H1 (cell line): ENCODE measurements around the gene NXPH2. TPM values are rescaled to one million over a fixed set of nuclear protein-coding genes. Genes with fewer than 3 reads are reported as not detected.

ENCODE experiments used
- CTCF ChIA-PET: fragments of 300-600 bp; sonication (Branson Sonifier 250); formaldehyde crosslinking; loops from one replicate; lab custom pipeline; 2021; ENCODE audit not compliant: partially characterized antibody; lab: Charles Lee
- POLR2A ChIA-PET: fragments of 300-600 bp; sonication (Branson Sonifier 250); formaldehyde crosslinking; loops from one replicate; lab custom pipeline; 2021; ENCODE audit warnings: inconsistent platforms; ENCODE audit not compliant: partially characterized antibody; lab: Charles Lee
- DNase-seq, 2 experiments: peaks; one replicate each; pipeline versions ENCODE4 v3.0.0 to v3.0.0-alpha.2; 2010 to 2022; ENCODE audit warnings: low spot score in 2 of 2, low read depth in 1 of 2, mixed read lengths in 1 of 2
- FAIRE-seq: peaks from 2 replicates; lab custom pipeline; 2011; peaks lifted over from hg19 to GRCh38; lab: Jason Lieb, UNC
- H2AFZ ChIP-seq: 2 replicates; pipeline ENCODE4 v1.8.1; 2012; ENCODE audit warnings: low read length, inconsistent platforms
- H2AK5ac ChIP-seq: 2 replicates; pipeline ENCODE4 v1.6.1; 2013; ENCODE audit warnings: low read depth, low read length
- H2BK120ac ChIP-seq: replicated peaks from 2 replicates; pipeline ENCODE3; 2013; ENCODE audit warnings: low read depth, low read length, inconsistent platforms
- H2BK12ac ChIP-seq: 2 replicates; pipeline ENCODE4 v1.6.1; 2013; ENCODE audit warnings: low read depth, low read length
- H2BK15ac ChIP-seq: 2 replicates; pipeline ENCODE4 v1.6.1; 2013; ENCODE audit warnings: low read length
- H2BK20ac ChIP-seq: 2 replicates; pipeline ENCODE4 v1.6.1; 2013; ENCODE audit warnings: low read length
- H2BK5ac ChIP-seq: 2 replicates; pipeline ENCODE4 v1.6.1; 2013; ENCODE audit warnings: low read depth, low read length
- H3K14ac ChIP-seq: 2 replicates; pipeline ENCODE4 v1.6.1; 2013; ENCODE audit warnings: inconsistent platforms; ENCODE audit not compliant: insufficient read length
- H3K18ac ChIP-seq: 2 replicates; pipeline ENCODE4 v1.6.1; 2013; ENCODE audit warnings: low read length; ENCODE audit errors: extremely low read depth
- H3K23ac ChIP-seq: 2 replicates; pipeline ENCODE4 v1.6.1; 2013; ENCODE audit warnings: inconsistent platforms; ENCODE audit not compliant: insufficient read length
- H3K23me2 ChIP-seq: 2 replicates; pipeline ENCODE4 v1.6.1; 2013; ENCODE audit warnings: low read depth, low read length
- H3K27ac ChIP-seq: 2 replicates; pipeline ENCODE4 v1.6.1; 2011; ENCODE audit warnings: low read depth, low read length, inconsistent platforms
- H3K27me3 ChIP-seq, 4 experiments: replicated peaks in 1 of 4; 1 replicate in 1 of 4; 2 replicates in 3 of 4; pipeline versions ENCODE4 v1.6.1 to v1.8.1; 2011 to 2013; ENCODE audit warnings: low read length in 3 of 4, mild to moderate bottlenecking in 3 of 4, inconsistent platforms in 2 of 4, mixed read lengths in 2 of 4, moderate library complexity in 1 of 4; ENCODE audit not compliant: control insufficient read depth in 3 of 4, insufficient read depth in 3 of 4; ENCODE audit errors: extremely low read depth in 1 of 4
- H3K36me3 ChIP-seq, 4 experiments: 2 replicates each; pipeline versions ENCODE4 v1.6.1 to v1.8.1; 2011 to 2013; ENCODE audit warnings: mild to moderate bottlenecking in 4 of 4, low read length in 3 of 4, moderate library complexity in 2 of 4, control low read depth in 1 of 4, inconsistent platforms in 1 of 4; ENCODE audit not compliant: insufficient read depth in 4 of 4, control insufficient read depth in 2 of 4
- H3K4ac ChIP-seq: replicated peaks from 2 replicates; pipeline ENCODE3; 2013; ENCODE audit warnings: low read length, low read depth, mixed read lengths, inconsistent platforms; ENCODE audit not compliant: insufficient read length
- H3K4me1 ChIP-seq, 4 experiments: replicated peaks in 1 of 4; 1 replicate in 1 of 4; 2 replicates in 3 of 4; pipeline versions ENCODE4 v1.6.1 to v1.8.1; 2011 to 2013; ENCODE audit warnings: low read length in 3 of 4, inconsistent platforms in 2 of 4, mixed read lengths in 1 of 4; ENCODE audit not compliant: insufficient read depth in 4 of 4, control insufficient read depth in 3 of 4
- H3K4me2 ChIP-seq, 2 experiments: 2 replicates each; pipeline versions ENCODE4 v1.6.1 to v1.8.1; 2011 to 2013; ENCODE audit warnings: low read depth in 2 of 2, low read length in 2 of 2, control low read depth in 1 of 2, inconsistent platforms in 1 of 2, mild to moderate bottlenecking in 1 of 2; ENCODE audit not compliant: insufficient read depth in 1 of 2
- H3K4me3 ChIP-seq, 4 experiments: fragments of 200-600, 300-600 bp in 1 of 4; sonication (generic), shearing (Covaris generic), sonication (Bioruptor Twin) in 1 of 4; 2 replicates each; pipeline versions ENCODE4 v1.5.1 to v1.8.1; 2011 to 2016; ENCODE audit warnings: low read length in 4 of 4, low read depth in 3 of 4, control low read depth in 2 of 4, inconsistent platforms in 2 of 4, mild to moderate bottlenecking in 2 of 4, mixed read lengths in 1 of 4, moderate library complexity in 1 of 4; ENCODE audit not compliant: insufficient read depth in 2 of 4; ENCODE audit errors: extremely low read depth in 1 of 4
- H3K56ac ChIP-seq: replicated peaks from 2 replicates; pipeline ENCODE3; 2013; ENCODE audit warnings: low read depth, mild to moderate bottlenecking, mixed read lengths, low read length, inconsistent platforms; ENCODE audit not compliant: insufficient read length
- H3K79me1 ChIP-seq: 2 replicates; pipeline ENCODE4 v1.6.1; 2013; ENCODE audit warnings: low read depth, low read length, control low read depth
- H3K79me2 ChIP-seq, 2 experiments: 2 replicates each; pipeline versions ENCODE4 v1.6.1 to v1.8.1; 2012 to 2013; ENCODE audit warnings: low read length in 2 of 2, mild to moderate bottlenecking in 2 of 2, inconsistent platforms in 1 of 2; ENCODE audit not compliant: insufficient read depth in 2 of 2, control insufficient read depth in 1 of 2
- H3K9ac ChIP-seq, 4 experiments: replicated peaks in 1 of 4; 1 replicate in 1 of 4; 2 replicates in 3 of 4; pipeline versions ENCODE4 v1.6.1 to v1.8.1; 2011 to 2013; ENCODE audit warnings: low read depth in 3 of 4, low read length in 3 of 4, control low read depth in 2 of 4, mild to moderate bottlenecking in 2 of 4, moderate library complexity in 2 of 4, inconsistent platforms in 1 of 4; ENCODE audit errors: extremely low read depth in 1 of 4
- H3K9me3 ChIP-seq, 2 experiments: 2 replicates each; pipeline versions ENCODE4 v1.6.1 to v1.8.1; 2012 to 2013; ENCODE audit warnings: mild to moderate bottlenecking in 2 of 2, moderate library complexity in 2 of 2, control low read depth in 1 of 2, inconsistent platforms in 1 of 2, low read depth in 1 of 2, low read length in 1 of 2, mixed read lengths in 1 of 2; ENCODE audit not compliant: insufficient read depth in 2 of 2
- H4K20me1 ChIP-seq, 2 experiments: replicated peaks in 1 of 2; 2 replicates each; pipeline versions ENCODE3 to v1.8.1; 2011 to 2013; ENCODE audit warnings: inconsistent platforms in 2 of 2, low read length in 2 of 2, mild to moderate bottlenecking in 1 of 2; ENCODE audit not compliant: insufficient read depth in 2 of 2, control insufficient read depth in 1 of 2
- H4K5ac ChIP-seq: 2 replicates; pipeline ENCODE4 v1.6.1; 2013; ENCODE audit warnings: low read length, low read depth, mixed read lengths, inconsistent platforms; ENCODE audit not compliant: insufficient read length
- H4K8ac ChIP-seq: 2 replicates; pipeline ENCODE4 v1.8.0; 2013; ENCODE audit warnings: mild to moderate bottlenecking, moderate library complexity, low read length, inconsistent platforms; ENCODE audit not compliant: insufficient read depth; ENCODE audit errors: extremely low read depth
- H4K91ac ChIP-seq: replicated peaks from 2 replicates; pipeline ENCODE3; 2013; ENCODE audit warnings: low read length, mixed read lengths, inconsistent platforms; ENCODE audit not compliant: insufficient read length
- CBX5 ChIP-seq: fragments of 300-800, 300-1000 bp; sonication (generic); IDR thresholded peaks from 2 replicates; pipeline ENCODE4 v1.7.1; 2016; ENCODE audit warnings: antibody characterized with exemption, low read length, low read depth
- CBX8 ChIP-seq: fragments of 300-800, 300-1000 bp; sonication (generic); IDR thresholded peaks from 2 replicates; pipeline ENCODE4 v1.7.1; 2016; ENCODE audit warnings: low read depth, low read length, borderline replicate concordance
- EGR1 ChIP-seq: IDR thresholded peaks from 2 replicates; pipeline ENCODE4 v1.6.1; 2011; ENCODE audit warnings: low read depth, low read length, borderline replicate concordance
- EP300 ChIP-seq, 2 experiments: IDR thresholded peaks; 1 replicate in 1 of 2; 2 replicates in 1 of 2; pipeline ENCODE4 v1.6.1; 2011 to 2012; ENCODE audit warnings: low read depth in 2 of 2, low read length in 2 of 2, mild to moderate bottlenecking in 2 of 2, borderline replicate concordance in 1 of 2, inconsistent platforms in 1 of 2, moderate library complexity in 1 of 2
- EZH2 ChIP-seq: fragments of 200-600 bp; sonication (generic); IDR thresholded peaks from 2 replicates; pipeline ENCODE4 v1.7.1; 2012; ENCODE audit warnings: low read depth, mild to moderate bottlenecking, moderate library complexity, low read length, inconsistent platforms; ENCODE audit not compliant: severe bottlenecking
- HDAC6 ChIP-seq: IDR thresholded peaks from one replicate; pipeline ENCODE4 v1.7.1; 2012; ENCODE audit warnings: low read depth, mild to moderate bottlenecking, inconsistent platforms, low read length, moderate library complexity
- KDM5A ChIP-seq: fragments of 200-600 bp; IDR thresholded peaks from 2 replicates; pipeline ENCODE4 v1.7.1; 2012; ENCODE audit warnings: mild to moderate bottlenecking, low read length, inconsistent platforms, mixed read lengths
- PHF8 ChIP-seq: fragments of 200-600 bp; sonication (generic); conservative IDR thresholded peaks from 2 replicates; pipeline ENCODE4 v1.7.1; 2012; ENCODE audit warnings: low read depth, mild to moderate bottlenecking, inconsistent platforms, low read length, moderate library complexity
- POLR2A ChIP-seq, 2 experiments: IDR thresholded peaks; 1 replicate in 1 of 2; 2 replicates in 1 of 2; pipeline ENCODE4 v1.6.1; 2011; ENCODE audit warnings: low read depth in 2 of 2, low read length in 2 of 2, mild to moderate bottlenecking in 2 of 2; ENCODE audit errors: control extremely low read depth in 1 of 2
- POLR2AphosphoS5 ChIP-seq: IDR thresholded peaks from 2 replicates; pipeline ENCODE4 v1.6.1; 2011; ENCODE audit warnings: low read depth, low read length
- RNF2 ChIP-seq: fragments of 200-900, 300-1000 bp; sonication (generic); IDR thresholded peaks from 2 replicates; pipeline ENCODE4 v1.7.1; 2016; ENCODE audit warnings: borderline replicate concordance, low read depth, mild to moderate bottlenecking, antibody characterized with exemption, low read length; ENCODE audit not compliant: poor library complexity, severe bottlenecking; ENCODE audit errors: missing control alignments
- SUZ12 ChIP-seq: fragments of 200-600 bp; sonication (generic); IDR thresholded peaks from 2 replicates; pipeline ENCODE4 v1.6.1; 2012; ENCODE audit warnings: mild to moderate bottlenecking, inconsistent platforms, low read length, moderate library complexity, mixed read lengths
- TAF7 ChIP-seq: optimal IDR thresholded peaks from 2 replicates; pipeline ENCODE3; 2011; ENCODE audit warnings: low read depth, mild to moderate bottlenecking, inconsistent platforms, low read length, moderate library complexity, borderline replicate concordance
- WGBS, 2 experiments: shearing (Covaris generic) in 1 of 2; methylation state at CpG; one replicate each; pipeline versions ENCODE4 v1.1.6 to v1.1.7; 2013 to 2015; ENCODE audit warnings: low lambda C conversion rate in 2 of 2, mixed read lengths in 2 of 2, inconsistent platforms in 1 of 2, low coverage in 1 of 2, missing lambda C conversion rate in 1 of 2; ENCODE audit not compliant: insufficient replicate concordance in 2 of 2, insufficient coverage in 1 of 2, insufficient read length in 1 of 2; ENCODE audit errors: extremely low coverage in 1 of 2, missing lambda C conversion rate in 1 of 2; 5-methylcytosine and 5-hydroxymethylcytosine counted together
- polyA plus RNA-seq, 7 experiments: library from polyadenylated mRNA; depleted of rRNA in 3 of 7; stranded (reverse) in 5 of 7; unstranded in 2 of 7; fragments of >200 nt in 5 of 7; fragments of 200-250 nt in 2 of 7; gene quantifications; 1 replicate in 5 of 7; 2 replicates in 1 of 7; 4 replicates in 1 of 7; pipeline versions ENCODE4 v1.2.1 to v1.2.3, GENCODE V29; 2011 to 2013; ENCODE audit warnings: missing spikeins in 2 of 7, mixed read lengths in 2 of 7
- total RNA-seq: library from RNA; stranded (reverse); fragmentation: NEBNext Ultra II Directional; extraction: Animal tissue kit (Norgen Biotek cat#: 25700); gene quantifications from 2 replicates; pipeline ENCODE4 v1.2.1, GENCODE V29; 2021

Gene NXPH2
- total and polyA plus RNA-seq, 2 of the 8 experiments (the other 6 are each of a cell fraction or from before 2014, with no cell fraction given): 1.9 to 6.9 TPM

GRCh38 chr2:138742441-138743057 lies 37.6 kb downstream of the NXPH2 start:
- H3K18ac ChIP-seq: no peak overlapping the region
- no peak overlapping the region for H4K5ac ChIP-seq
- no peak overlapping the region for H3K4ac ChIP-seq
- H3K23me2 ChIP-seq: peaks cover 3% of the 10 kb centered on the region; the same call in 1 of the 2 replicates
- H3K4me3 ChIP-seq: no peak overlapping the region
- H2BK5ac ChIP-seq: no peak overlapping the region
- no peak overlapping the region for H3K56ac ChIP-seq
- no peaks in the 10 kb centered on the region; a peak in 1 of 8 replicates for H3K36me3 ChIP-seq
- DNase-seq: no peak
- ChIA-PET POLR2A (no interaction called here), CTCF (no interaction called here)
- H3K9me3 ChIP-seq: peaks cover 2% of the 10 kb centered on the region in 2 experiments; a peak in 1 of 4 replicates
- H4K8ac ChIP-seq: no peak overlapping the region
- no peak for FAIRE-seq
- H2BK120ac ChIP-seq: no peak overlapping the region
- H3K4me2 ChIP-seq: no peak overlapping the region
- no peak overlapping the region for H2BK15ac ChIP-seq
- H3K14ac ChIP-seq: no peak overlapping the region
- no peaks in the 10 kb centered on the region for H3K79me1 ChIP-seq
- H4K20me1 ChIP-seq: no peaks in the 10 kb centered on the region
- H3K23ac ChIP-seq: no peak overlapping the region
- H3K27ac ChIP-seq: no peak overlapping the region
- H4K91ac ChIP-seq: no peak overlapping the region
- no peaks in the 10 kb centered on the region; a peak in 1 of 7 replicates for H3K4me1 ChIP-seq
- H2AK5ac ChIP-seq: no peak overlapping the region
- H2BK12ac ChIP-seq: no peak overlapping the region
- no peaks in the 10 kb centered on the region for H3K79me2 ChIP-seq
- WGBS, 2 experiments: 90% methylated on average over 4 of the region's 4 CpGs; no CpG with 5 or more reads in 1 of the 2 experiments
- no peak overlapping the region for H3K9ac ChIP-seq
- H2AFZ ChIP-seq: no peak overlapping the region
- no peak overlapping the region for H2BK20ac ChIP-seq
- no peaks in the 10 kb centered on the region for H3K27me3 ChIP-seq
- no peak for TF ChIP-seq EZH2
- TF ChIP-seq CBX5: no peak
- TF ChIP-seq EP300 (IDR thresholded peaks at IDR 0.05; ENCODE audit: borderline replicate concordance in 1 of 2, low read depth in 2 of 2, low read length in 2 of 2): no peak
- no peak for TF ChIP-seq TAF7
- no peak for TF ChIP-seq SUZ12
- no peak for TF ChIP-seq POLR2A (IDR thresholded peaks at IDR 0.05; ENCODE audit: control extremely low read depth in 1 of 2, low read depth in 2 of 2, low read length in 2 of 2)
- TF ChIP-seq EGR1: no peak
- TF ChIP-seq CBX8: no peak
- no peak for TF ChIP-seq HDAC6
- TF ChIP-seq POLR2AphosphoS5: no peak
- no peak for TF ChIP-seq KDM5A
- no peak for TF ChIP-seq PHF8
- TF ChIP-seq RNF2: no peak
